Fibroblast of pulmonary artery (primary cell): Measurements from ENCODE around the gene ZNF746.
A peak's percentile ranks its signal among the peaks of the same experiment; 100 is the strongest.
"Not testable (repeated sequence)": the region's sequence is repeated elsewhere in the genome, so short reads cannot be mapped to it uniquely, and the experiment has no call there.

Experiments
- DNase-seq: peaks from one replicate; pipeline ENCODE4 v3.0.0-alpha.2; 2010; ENCODE audit warnings: low read depth
- H3K4me3 ChIP-seq: replicated peaks from 2 replicates; pipeline ENCODE4 v1.5.1; 2011; ENCODE audit warnings: low read depth, mild to moderate bottlenecking, control low read depth, low read length, moderate library complexity
- TF ChIP-seq, protein P1 (sequence below): IDR thresholded peaks from 2 replicates; pipeline ENCODE4 v1.5.1; 2011; ENCODE audit warnings: mild to moderate bottlenecking, control low read depth, low read length, inconsistent platforms; ENCODE audit errors: missing control alignments

Gene ZNF746

DNA sequence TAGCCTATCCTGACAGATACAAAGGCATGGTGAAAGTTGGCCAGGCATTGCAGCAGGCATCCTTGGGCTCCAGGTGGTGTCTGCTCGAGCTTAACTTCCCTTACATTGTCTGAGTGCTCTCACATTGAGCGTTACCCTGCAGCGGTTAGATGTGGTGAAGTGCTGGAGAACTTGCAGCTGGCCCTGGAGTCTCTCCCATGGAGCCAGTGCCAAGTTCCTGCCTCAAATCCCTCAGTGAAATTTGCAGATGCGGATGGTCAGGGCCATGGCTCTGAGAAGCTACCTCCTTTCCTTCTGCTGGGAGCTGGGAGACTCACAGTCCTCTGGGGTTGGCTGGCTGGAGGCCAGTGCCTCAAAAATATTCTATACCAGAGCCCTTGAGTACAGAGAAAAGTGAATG, 3.3 kb upstream of the ZNF746 start:
- no peak overlapping the region for H3K4me3 ChIP-seq
- peak; percentile 70 for DNase-seq
- TF ChIP-seq, protein P1, sequence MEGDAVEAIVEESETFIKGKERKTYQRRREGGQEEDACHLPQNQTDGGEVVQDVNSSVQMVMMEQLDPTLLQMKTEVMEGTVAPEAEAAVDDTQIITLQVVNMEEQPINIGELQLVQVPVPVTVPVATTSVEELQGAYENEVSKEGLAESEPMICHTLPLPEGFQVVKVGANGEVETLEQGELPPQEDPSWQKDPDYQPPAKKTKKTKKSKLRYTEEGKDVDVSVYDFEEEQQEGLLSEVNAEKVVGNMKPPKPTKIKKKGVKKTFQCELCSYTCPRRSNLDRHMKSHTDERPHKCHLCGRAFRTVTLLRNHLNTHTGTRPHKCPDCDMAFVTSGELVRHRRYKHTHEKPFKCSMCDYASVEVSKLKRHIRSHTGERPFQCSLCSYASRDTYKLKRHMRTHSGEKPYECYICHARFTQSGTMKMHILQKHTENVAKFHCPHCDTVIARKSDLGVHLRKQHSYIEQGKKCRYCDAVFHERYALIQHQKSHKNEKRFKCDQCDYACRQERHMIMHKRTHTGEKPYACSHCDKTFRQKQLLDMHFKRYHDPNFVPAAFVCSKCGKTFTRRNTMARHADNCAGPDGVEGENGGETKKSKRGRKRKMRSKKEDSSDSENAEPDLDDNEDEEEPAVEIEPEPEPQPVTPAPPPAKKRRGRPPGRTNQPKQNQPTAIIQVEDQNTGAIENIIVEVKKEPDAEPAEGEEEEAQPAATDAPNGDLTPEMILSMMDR = no peak

DNA sequence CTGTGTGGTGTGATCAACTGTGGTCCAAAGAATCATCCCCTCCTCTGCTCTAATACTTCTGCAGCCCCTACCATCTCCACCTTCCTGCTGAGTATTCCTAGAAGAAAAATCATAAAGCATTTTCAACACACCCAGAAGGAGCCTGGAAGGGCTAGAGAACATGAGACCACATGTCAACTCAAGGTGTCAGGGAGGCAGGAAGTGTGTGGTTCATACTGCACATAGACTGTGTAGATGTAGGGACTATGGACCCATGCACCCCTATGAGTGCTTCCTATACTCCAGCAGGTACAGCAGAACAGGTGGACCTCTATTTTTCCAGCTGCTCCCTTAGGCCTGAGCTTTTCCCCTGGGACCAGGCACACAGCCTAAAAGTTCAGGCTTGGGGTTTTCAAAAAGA, 2.6 kb upstream of the ZNF746 start:
- H3K4me3 ChIP-seq = no peak overlapping the region
- TF ChIP-seq, protein P1 = no peak
- DNase-seq = no peak

DNA sequence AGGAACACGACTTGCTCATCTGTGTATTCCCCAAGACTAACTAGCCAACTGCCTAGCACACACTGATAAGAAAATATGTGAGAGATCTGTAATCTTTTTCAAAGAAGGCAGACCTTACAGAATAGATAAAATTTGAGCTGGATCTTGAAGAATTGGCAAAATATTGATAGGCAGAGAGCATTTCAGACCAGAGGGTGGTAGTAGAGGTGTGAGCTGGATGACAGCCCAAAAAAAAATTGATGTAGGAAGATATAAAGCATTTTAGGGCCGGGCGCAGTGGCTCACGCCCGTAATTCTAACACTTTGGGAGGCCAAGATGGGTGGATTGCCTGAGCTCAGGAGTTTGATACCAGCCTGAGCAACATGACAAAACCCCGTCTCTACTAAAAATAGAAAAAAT, 1.2 kb upstream of the ZNF746 start:
- DNase-seq = no peak
- H3K4me3 ChIP-seq = no peak overlapping the region
- TF ChIP-seq, protein P1 = no peak

DNA sequence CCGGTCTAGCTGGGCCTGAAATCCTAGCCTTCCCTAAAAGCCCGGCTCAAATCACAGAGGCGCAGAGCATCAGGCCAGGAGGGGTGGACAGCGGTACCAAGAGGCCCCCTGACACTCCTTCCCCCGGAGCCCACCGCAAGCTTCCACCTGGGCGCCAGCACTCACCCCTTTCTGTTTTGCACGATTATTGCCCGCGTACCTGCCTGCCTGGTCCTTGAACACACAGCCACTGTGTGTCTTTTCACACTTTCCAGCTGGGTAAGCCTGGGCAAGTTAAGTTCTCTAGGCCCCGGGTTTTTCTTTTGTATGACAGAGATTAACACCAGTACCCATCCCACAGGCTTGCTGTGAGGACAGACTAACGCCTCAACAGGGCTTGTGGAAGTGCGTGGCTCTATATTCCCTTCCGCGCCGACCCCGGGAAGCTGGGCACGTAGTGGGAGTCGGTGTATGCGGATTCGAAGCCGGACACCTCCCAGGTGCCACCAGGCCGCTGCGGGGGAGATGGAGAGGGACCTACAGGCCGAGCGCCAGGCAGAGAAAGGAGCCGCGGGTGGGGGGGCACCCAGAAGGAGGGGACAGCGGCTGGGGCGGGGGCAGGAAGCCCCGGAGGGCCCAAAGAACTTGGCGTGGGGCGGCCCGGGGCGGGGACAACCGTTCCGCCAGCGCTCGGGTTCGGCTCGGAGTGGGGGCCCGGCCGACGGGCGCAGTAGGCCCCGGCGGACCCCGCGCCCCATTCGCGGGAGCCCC, 792 bp downstream of the ZNF746 start:
- peak; percentile 33 for DNase-seq
- peak overlapping the region; percentile 74 for H3K4me3 ChIP-seq
- TF ChIP-seq, protein P1 = no peak

DNA sequence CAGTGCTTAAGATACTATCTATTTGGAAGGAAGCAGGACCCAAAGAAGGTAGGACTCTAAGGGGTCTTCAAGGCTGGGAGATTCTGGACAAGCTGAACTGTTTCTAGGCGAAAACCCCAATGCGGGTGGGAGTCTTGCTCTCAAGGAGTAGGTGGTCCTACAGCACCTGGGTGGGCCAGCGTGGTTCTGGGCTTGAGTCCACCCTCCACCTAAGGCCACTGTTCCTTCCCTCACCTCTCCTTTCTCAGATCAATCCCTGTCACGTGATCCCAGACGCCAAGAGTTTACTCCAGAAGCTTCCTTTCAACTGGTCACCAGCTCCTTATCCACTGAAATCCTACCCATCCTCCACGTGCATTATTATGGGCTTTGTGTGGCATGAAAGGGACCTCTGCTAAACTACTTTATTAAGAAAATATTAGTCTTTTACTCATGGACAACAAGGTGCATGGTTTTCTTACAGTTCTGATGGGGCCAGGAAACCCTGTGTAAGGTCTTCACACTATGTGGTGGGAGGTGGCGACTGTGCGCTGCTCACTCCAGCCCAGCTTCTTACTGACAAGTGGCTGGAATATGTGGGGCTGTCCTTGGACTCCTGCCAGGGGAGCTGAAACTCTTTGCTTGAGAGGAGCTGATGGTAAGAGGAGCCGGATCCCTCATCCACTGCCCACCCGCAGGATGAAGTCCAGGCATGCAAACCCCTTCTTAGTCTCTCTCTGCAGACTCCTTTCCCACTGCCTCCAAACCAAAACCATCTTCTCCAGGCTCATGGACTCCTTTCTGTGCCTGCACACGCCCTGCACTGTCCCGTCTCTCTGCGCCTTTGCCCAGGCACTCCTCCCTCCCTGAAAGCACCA, 1.6 kb downstream of the ZNF746 start:
- TF ChIP-seq, protein P1 = no peak
- H3K4me3 ChIP-seq = peak overlapping the region; percentile 74
- peak; percentile 87 for DNase-seq

DNA sequence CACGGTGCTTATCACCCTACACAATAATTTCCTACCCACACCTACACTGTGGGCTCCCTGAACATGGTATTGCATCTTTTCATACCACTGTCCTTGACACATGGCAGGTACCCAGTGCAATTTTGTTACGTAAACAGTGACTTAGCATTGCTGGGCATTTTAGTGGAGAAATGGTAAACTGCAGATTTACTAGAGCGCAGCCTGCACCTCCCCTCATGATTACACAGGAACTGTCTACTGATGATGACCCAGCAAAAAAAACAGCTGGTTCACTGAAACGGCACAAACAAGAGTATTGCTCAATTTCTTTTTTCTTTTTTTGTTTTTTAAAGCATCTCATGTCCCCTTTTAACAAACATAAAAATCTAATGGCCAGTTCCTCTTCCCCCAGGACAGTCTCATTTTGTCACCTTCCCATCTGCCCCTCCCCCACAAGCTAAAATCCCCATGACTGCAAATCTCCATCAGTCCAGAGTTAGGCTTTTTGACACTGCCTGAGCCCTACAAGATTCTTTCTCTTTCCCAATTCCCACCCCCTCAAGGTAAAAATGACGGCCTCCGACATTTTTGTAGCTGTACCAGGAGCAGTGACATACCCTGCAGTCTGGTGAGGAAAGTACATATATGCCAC, 2.8 kb downstream of the ZNF746 start:
- TF ChIP-seq, protein P1 = no peak
- peak; percentile 80 for DNase-seq
- no peak overlapping the region for H3K4me3 ChIP-seq

DNA sequence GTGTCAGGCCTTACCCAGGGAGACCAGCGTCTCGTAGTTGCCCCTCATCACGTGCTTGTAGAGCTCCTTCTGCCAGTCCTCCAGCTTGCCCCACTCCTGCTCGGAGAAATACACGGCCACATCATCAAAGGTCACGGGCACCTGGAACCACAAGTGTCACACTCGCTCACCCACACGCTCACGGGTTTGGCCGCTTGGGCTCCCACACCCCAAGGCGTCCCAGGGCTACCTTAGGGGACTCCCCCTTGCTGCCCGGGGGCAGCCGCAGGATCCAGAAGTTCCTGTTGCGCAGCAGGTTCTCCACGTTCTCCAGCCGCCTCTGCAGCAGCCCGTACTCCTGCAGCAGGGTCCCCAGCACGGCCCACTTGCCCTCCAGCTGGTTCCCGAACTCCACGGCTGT, 3.6 kb downstream of the ZNF746 start:
- not testable (repeated sequence) for H3K4me3 ChIP-seq, DNase-seq
